HAP-1 (cell line): ENCODE measurements around the gene MCM3AP.

ENCODE experiments used
- DNase-seq, 2 experiments: peaks; one replicate each; pipeline ENCODE4 v3.0.0-alpha.2; 2016 to 2020; ENCODE audit warnings: low spot score in 2 of 2
- H3K27me3 ChIP-seq: fragments of 250-450 bp; sonication (Bioruptor Pico); 2 replicates; pipeline ENCODE4 v1.5.1; 2020; ENCODE audit warnings: low read depth, mild to moderate bottlenecking, moderate library complexity
- H3K36me3 ChIP-seq: fragments of 250-450 bp; sonication (Bioruptor Pico); replicated peaks from 2 replicates; pipeline ENCODE4 v1.5.1; 2020; ENCODE audit warnings: mild to moderate bottlenecking
- H3K4me1 ChIP-seq: fragments of 250-450 bp; sonication (Bioruptor Pico); 2 replicates; pipeline ENCODE4 v1.5.1; 2020; ENCODE audit warnings: mild to moderate bottlenecking
- H3K4me3 ChIP-seq: fragments of 250-450 bp; sonication (Bioruptor Pico); 2 replicates; pipeline ENCODE4 v1.5.1; 2020; ENCODE audit warnings: mild to moderate bottlenecking, moderate library complexity
- H3K9me3 ChIP-seq: fragments of 250-450 bp; sonication (Bioruptor Pico); 2 replicates; pipeline ENCODE4 v1.5.1; 2020; ENCODE audit warnings: mild to moderate bottlenecking, moderate library complexity
- in situ Hi-C: fragments of 300-500 bp; cut with MboI; formaldehyde crosslinking; loops from 3 replicates; pipeline ENCODE4 v1.14.3; 2020; ENCODE audit warnings: low sequenced_read_pairs, inconsistent platforms, mixed read lengths

The MCM3AP gene

GRCh38 chr21:46274797-46275390, 10.5 kb downstream of the MCM3AP start:
- no peaks in the 10 kb centered on the region for H3K27me3 ChIP-seq
- no peaks in the 10 kb centered on the region for H3K9me3 ChIP-seq
- H3K4me3 ChIP-seq, result no peak overlapping the region
- H3K4me1 ChIP-seq, result no peaks in the 10 kb centered on the region
- H3K36me3 ChIP-seq, result peaks cover 88% of the 10 kb centered on the region
- in situ Hi-C loops, result no loop called here
- DNase-seq, result no peak

GRCh38 chr21:46273341-46273740, 12.1 kb downstream of the MCM3AP start:
- Histone ChIP-seq H3K36me3 (peaks cover 90% of the 10 kb centered on the region), H3K9me3 (no peaks in the 10 kb centered on the region), H3K4me1 (no peaks in the 10 kb centered on the region), H3K27me3 (no peaks in the 10 kb centered on the region), H3K4me3 (no peak overlapping the region)
- DNase-seq, result no peak
- in situ Hi-C loops, result no loop called here

DNA sequence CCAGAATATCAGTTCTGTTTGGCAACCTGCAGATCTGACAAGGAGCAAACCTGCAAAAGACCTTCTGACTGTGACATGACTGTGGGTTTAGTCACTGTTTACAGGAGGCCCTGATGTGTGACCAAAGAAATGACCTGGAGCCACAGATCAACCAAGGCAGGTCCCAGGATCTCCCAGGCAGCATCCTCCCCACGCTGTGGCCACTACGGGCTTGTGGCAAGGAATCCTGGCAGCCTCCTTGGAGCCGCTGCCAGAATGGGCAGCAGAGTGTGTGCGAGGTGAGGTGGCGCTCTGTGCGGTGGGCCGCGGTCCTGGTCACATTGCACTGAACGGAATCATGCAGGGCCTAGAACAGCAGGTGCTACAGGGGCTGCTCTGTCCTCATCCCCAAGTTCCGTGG, 15.9 kb downstream of the MCM3AP start:
- no peaks in the 10 kb centered on the region for H3K27me3 ChIP-seq
- in situ Hi-C loops, result no loop called here
- H3K9me3 ChIP-seq, result no peaks in the 10 kb centered on the region
- no peak overlapping the region for H3K4me3 ChIP-seq
- H3K4me1 ChIP-seq, result no peaks in the 10 kb centered on the region
- H3K36me3 ChIP-seq, result peaks cover 97% of the 10 kb centered on the region
- no peak for DNase-seq

- Histone ChIP-seq H3K36me3 (peaks cover 91% of the 10 kb centered on the region), H3K27me3 (no peaks in the 10 kb centered on the region), H3K4me3 (no peak overlapping the region), H3K9me3 (no peaks in the 10 kb centered on the region), H3K4me1 (no peaks in the 10 kb centered on the region)
- in situ Hi-C loops, result no loop called here
- DNase-seq, result no peak
Observed at GRCh38 chr21:46268371-46268770, 17.0 kb downstream of the MCM3AP start.

DNA sequence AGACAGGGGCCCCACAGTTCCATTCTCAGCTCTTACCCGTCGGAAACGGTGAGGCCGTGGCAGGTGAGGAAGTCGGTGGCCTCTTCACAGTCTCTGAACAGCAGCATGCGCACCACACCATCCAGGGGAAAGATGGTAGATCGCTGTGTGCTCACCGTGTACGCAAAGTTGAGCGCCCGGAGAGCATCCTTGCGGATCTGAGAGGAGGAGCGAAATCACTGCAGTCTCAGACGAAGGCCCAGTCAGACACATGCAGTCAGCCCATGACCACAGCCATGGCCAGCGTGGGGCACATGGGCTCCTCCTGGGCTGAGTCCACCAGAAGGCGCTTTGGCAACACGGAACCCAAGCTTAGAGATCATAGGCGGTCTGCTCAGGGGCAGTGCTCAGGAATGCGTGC, 18.5 kb downstream of the MCM3AP start:
- in situ Hi-C loops, result no loop called here
- peaks cover 81% of the 10 kb centered on the region for H3K36me3 ChIP-seq

GRCh38 chr21:46265736-46266525, 19.5 kb downstream of the MCM3AP start:
- Histone ChIP-seq H3K4me1 (no peaks in the 10 kb centered on the region), H3K36me3 (peaks cover 80% of the 10 kb centered on the region), H3K27me3 (no peaks in the 10 kb centered on the region), H3K9me3 (no peaks in the 10 kb centered on the region), H3K4me3 (no peak overlapping the region)
- in situ Hi-C loops, result no loop called here
- DNase-seq, result no peak

More for the DNA sequence above, 18.5 kb downstream of the MCM3AP start:
- Histone ChIP-seq H3K4me1 (no peaks in the 10 kb centered on the region), H3K9me3 (no peaks in the 10 kb centered on the region), H3K4me3 (no peak overlapping the region), H3K27me3 (no peaks in the 10 kb centered on the region)
- no peak for DNase-seq

GRCh38 chr21:46264690-46265144, 20.7 kb downstream of the MCM3AP start:
- H3K4me1 ChIP-seq, result no peaks in the 10 kb centered on the region
- H3K4me3 ChIP-seq, result no peak overlapping the region
- no peaks in the 10 kb centered on the region for H3K27me3 ChIP-seq
- DNase-seq, result peak in 1 of 2 experiments; percentile 39
- in situ Hi-C loops, result no loop called here
- peaks cover 79% of the 10 kb centered on the region for H3K36me3 ChIP-seq
- no peaks in the 10 kb centered on the region for H3K9me3 ChIP-seq

DNA sequence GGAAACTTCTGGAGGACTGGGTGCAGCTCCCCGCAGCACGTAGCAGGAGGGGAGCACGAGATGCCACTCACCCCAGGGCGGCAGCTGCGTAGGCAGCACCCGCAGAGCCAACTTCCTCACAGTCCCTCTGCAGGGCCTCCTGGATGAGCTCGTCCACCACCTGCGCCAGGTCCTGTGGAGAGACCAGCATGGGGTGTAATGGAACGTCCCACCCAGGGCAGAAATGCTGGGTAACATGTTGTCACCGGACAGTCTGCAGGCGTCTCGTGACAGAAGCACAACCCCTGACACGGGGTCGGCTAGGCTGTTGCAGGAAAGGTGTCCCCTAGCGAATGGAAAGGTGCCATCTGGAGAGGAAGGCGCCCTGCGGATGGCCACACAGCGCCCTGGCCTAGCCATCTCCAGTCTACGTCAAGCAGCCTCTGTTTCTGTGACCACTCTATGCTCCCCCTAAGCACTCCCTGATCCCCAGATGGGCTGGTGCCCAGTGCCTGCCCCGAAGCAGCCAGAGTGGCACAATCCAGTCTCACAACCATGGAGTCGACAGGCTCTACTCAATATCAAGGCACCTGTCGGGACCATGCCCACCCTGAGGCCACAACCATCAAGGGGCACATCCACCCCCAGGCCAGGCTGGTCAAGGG, 21.2 kb downstream of the MCM3AP start:
- no peaks in the 10 kb centered on the region for H3K27me3 ChIP-seq
- H3K4me3 ChIP-seq, result no peak overlapping the region
- H3K36me3 ChIP-seq, result peaks cover 77% of the 10 kb centered on the region
- no peaks in the 10 kb centered on the region for H3K4me1 ChIP-seq
- in situ Hi-C loops, result no loop called here
- H3K9me3 ChIP-seq, result no peaks in the 10 kb centered on the region
- DNase-seq, result no peak

DNA sequence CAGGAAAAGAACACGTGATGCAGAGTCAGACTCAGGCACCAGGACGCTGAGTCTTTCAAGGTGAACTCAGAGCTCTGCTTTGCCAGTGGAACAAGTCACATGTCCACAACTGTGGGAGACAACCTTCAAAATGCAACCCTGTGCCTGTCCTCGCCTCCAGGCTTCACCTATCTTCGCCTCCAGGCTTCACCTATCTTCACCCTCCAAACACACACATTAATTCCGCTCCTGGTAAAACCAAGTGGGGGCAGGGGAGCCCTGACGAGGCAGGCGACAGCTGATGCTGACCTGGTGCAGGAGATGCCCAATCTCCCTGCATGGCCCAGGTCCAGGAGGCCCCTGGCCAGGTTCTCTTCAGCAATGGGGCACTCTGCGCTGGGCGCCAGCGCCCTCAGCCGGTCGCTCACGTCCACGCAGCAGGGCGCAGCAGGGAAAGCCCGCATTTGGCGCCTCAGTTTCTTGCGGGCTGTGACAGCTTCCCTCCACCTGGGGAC, 28.9 kb downstream of the MCM3AP start:
- H3K9me3 ChIP-seq, result no peaks in the 10 kb centered on the region
- no peaks in the 10 kb centered on the region for H3K27me3 ChIP-seq
- no peak overlapping the region for H3K4me3 ChIP-seq
- no peak for DNase-seq
- in situ Hi-C loops, result no loop called here
- peaks cover 85% of the 10 kb centered on the region for H3K36me3 ChIP-seq
- H3K4me1 ChIP-seq, result no peaks in the 10 kb centered on the region

- DNase-seq, result no peak
- no peaks in the 10 kb centered on the region for H3K9me3 ChIP-seq
- in situ Hi-C loops, result no loop called here
Observed at GRCh38 chr21:46255758-46256337, 29.6 kb downstream of the MCM3AP start.

DNA sequence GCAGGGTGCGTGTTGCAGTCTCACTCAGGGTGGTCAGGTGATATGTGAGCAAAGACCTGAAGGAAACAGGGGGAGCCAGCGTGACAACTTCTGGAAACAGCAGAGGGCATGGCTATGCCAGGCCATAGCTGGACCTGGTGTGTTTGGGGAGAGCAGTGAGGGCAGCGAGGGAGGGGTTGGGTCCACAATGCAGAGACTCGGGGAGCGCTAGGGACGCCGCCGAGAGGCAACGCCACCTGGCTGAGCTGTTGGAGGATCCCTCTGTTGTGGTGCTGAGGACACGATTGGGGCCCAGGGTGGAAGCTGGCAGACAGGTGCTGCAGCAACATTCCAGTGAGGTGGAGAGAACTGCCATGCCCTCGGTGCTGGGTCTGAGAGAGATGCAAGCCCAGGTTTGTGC, 30.2 kb downstream of the MCM3AP start:
- H3K36me3 ChIP-seq, result peaks cover 86% of the 10 kb centered on the region
- H3K4me3 ChIP-seq, result no peak overlapping the region
- no peaks in the 10 kb centered on the region for H3K9me3 ChIP-seq
- no peak for DNase-seq
- in situ Hi-C loops, result no loop called here
- H3K4me1 ChIP-seq, result no peaks in the 10 kb centered on the region
- no peaks in the 10 kb centered on the region for H3K27me3 ChIP-seq

More at GRCh38 chr21:46255758-46256337, 29.6 kb downstream of the MCM3AP start:
- Histone ChIP-seq H3K36me3 (peaks cover 86% of the 10 kb centered on the region), H3K4me1 (no peaks in the 10 kb centered on the region), H3K27me3 (no peaks in the 10 kb centered on the region), H3K4me3 (no peak overlapping the region)

- no peaks in the 10 kb centered on the region for H3K9me3 ChIP-seq
- no peaks in the 10 kb centered on the region for H3K4me1 ChIP-seq
- in situ Hi-C loops, result no loop called here
- no peak for DNase-seq
- H3K36me3 ChIP-seq, result peaks cover 89% of the 10 kb centered on the region
- no peaks in the 10 kb centered on the region for H3K27me3 ChIP-seq
- no peak overlapping the region for H3K4me3 ChIP-seq
Observed at GRCh38 chr21:46254208-46254975, 31.0 kb downstream of the MCM3AP start.

DNA sequence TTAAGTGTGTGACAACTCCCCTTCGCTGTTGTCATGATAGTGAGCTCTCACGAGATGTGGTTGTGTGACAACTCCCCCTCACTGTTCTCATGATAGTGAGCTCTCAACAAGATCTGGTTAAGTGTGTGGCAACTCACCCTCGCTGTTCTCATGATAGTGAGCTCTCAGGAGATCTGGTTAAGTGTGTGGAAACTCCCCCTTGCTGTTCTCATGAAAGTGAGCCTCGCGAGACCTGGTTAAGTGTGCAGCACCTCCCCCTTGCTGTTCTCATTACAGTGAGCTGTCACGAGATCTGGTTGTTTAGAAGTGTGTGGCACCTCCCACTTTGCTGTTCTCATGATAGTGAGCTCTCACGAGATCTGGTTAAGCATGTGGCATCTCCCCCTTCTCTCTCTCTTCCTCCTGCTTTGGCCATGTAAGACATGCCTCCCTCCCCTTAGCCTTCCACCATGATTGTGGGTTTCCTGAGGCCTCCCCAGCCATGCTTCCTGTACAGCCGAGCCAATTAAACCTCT, 31.7 kb downstream of the MCM3AP start:
- no peaks in the 10 kb centered on the region for H3K4me1 ChIP-seq
- peaks cover 89% of the 10 kb centered on the region for H3K36me3 ChIP-seq
- no peaks in the 10 kb centered on the region for H3K9me3 ChIP-seq
- H3K4me3 ChIP-seq, result no peak overlapping the region
- H3K27me3 ChIP-seq, result no peaks in the 10 kb centered on the region
- in situ Hi-C loops, result no loop called here
- no peak for DNase-seq
